EL (cell line): ENCODE data around the gene TAP2.
"Not testable (repeated sequence)": the region's sequence is repeated elsewhere in the genome, so short reads cannot be mapped to it uniquely, and the experiment has no call there.

Experiments used
- DNase-seq: peaks from one replicate; pipeline ENCODE4 v3.0.0-alpha.2; 2016

TAP2 gene

GRCh38 chr6:32832535-32832934 is 6.0 kb downstream of the TAP2 start:
- no peak for DNase-seq

- no peak for DNase-seq
Measured at GRCh38 chr6:32830936-32831335, 7.6 kb downstream of the TAP2 start.

- DNase-seq: no peak
Measured at GRCh38 chr6:32830017-32830416, 8.5 kb downstream of the TAP2 start.

- no peak for DNase-seq
Measured at GRCh38 chr6:32829495-32829894, 9.0 kb downstream of the TAP2 start.

GRCh38 chr6:32827025-32827424 is 11.5 kb downstream of the TAP2 start:
- no peak for DNase-seq

- peak; percentile 71 for DNase-seq
Measured at GRCh38 chr6:32825966-32826365, 12.6 kb downstream of the TAP2 start.

GRCh38 chr6:32819729-32820128 is 18.8 kb downstream of the TAP2 start:
- peak; percentile 81 for DNase-seq

- no peak for DNase-seq
Measured at GRCh38 chr6:32818867-32819266, 19.7 kb downstream of the TAP2 start.

- peak; percentile 14 for DNase-seq
Measured at GRCh38 chr6:32816746-32817204, 21.8 kb downstream of the TAP2 start, which contains the start of gene HLA-DOB. Gene HLA-DOB (minus strand): TSS chr6:32817002. CDS start chr6:32816951, 51 bp downstream.

GRCh38 chr6:32815996-32816395 is 22.5 kb downstream of the TAP2 start:
- no peak for DNase-seq

GRCh38 chr6:32815115-32815514 is 23.4 kb downstream of the TAP2 start:
- DNase-seq: no peak

- no peak for DNase-seq
Measured at GRCh38 chr6:32814145-32814544, 24.4 kb downstream of the TAP2 start.

- no peak for DNase-seq
Measured at GRCh38 chr6:32809171-32809570, 29.4 kb downstream of the TAP2 start.

- DNase-seq: no peak
Measured at GRCh38 chr6:32807020-32807580, 31.4 kb downstream of the TAP2 start.

GRCh38 chr6:32805404-32805803 is 33.1 kb downstream of the TAP2 start:
- not testable (repeated sequence) for DNase-seq

GRCh38 chr6:32803416-32803815 is 35.1 kb downstream of the TAP2 start:
- no peak for DNase-seq

- DNase-seq: no peak
Measured at GRCh38 chr6:32799740-32800139, 38.8 kb downstream of the TAP2 start.

- DNase-seq: no peak
Measured at GRCh38 chr6:32799168-32799567, 39.4 kb downstream of the TAP2 start.

GRCh38 chr6:32796848-32797776 is 41.4 kb downstream of the TAP2 start:
- DNase-seq: peak; percentile 71

- DNase-seq: no peak
Measured at GRCh38 chr6:32794510-32794909, 44.0 kb downstream of the TAP2 start.

- no peak for DNase-seq
Measured at GRCh38 chr6:32792901-32793435, 45.6 kb downstream of the TAP2 start.

GRCh38 chr6:32790306-32790705 is 48.2 kb downstream of the TAP2 start:
- DNase-seq: peak; percentile 21
